IMR-90 (cell line): ENCODE measurements around the gene DGKQ. TPM values are rescaled to one million over a fixed set of nuclear protein-coding genes. Genes with fewer than 3 reads are reported as not detected.

Experiments used
- ATAC-seq: fragments of 200-7000 bp; cut with Tn5 transposase; 2 replicates; pipeline ENCODE4 v1.9.1; 2020; ENCODE audit warnings: low read depth, mild to moderate bottlenecking, moderate library complexity
- BruUV-seq: library from RNA; stranded (reverse); fragments of 400-500 nt; replicated peaks from 2 replicates; lab custom pipeline; 2021; lab: Mats Ljungman, UMichigan
- CTCF ChIA-PET: fragments of 300-600 bp; formaldehyde crosslinking; extraction: SDS; loops from one replicate; lab custom pipeline; 2021; ENCODE audit warnings: antibody characterized with exemption; lab: Yijun Ruan, JAX
- POLR2A ChIA-PET: fragments of 300-600 bp; sonication (Branson Sonifier 250); formaldehyde crosslinking; loops from one replicate; lab custom pipeline; 2022; ENCODE audit warnings: antibody characterized with exemption; ENCODE audit not compliant: unreplicated experiment; lab: Charles Lee
- DNase-seq: peaks from one replicate; pipeline ENCODE4 v3.0.0; 2013
- H2AFZ ChIP-seq: replicated peaks from 2 replicates; pipeline ENCODE3; 2013; ENCODE audit warnings: low read length, mild to moderate bottlenecking; ENCODE audit not compliant: poor library complexity
- H2AK5ac ChIP-seq: 2 replicates; pipeline ENCODE4 v1.6.1; 2013; ENCODE audit warnings: low read depth, low read length, inconsistent platforms
- H2AK9ac ChIP-seq: replicated peaks from 2 replicates; pipeline ENCODE3; 2013; ENCODE audit warnings: mild to moderate bottlenecking, low read depth, low read length, moderate library complexity; ENCODE audit not compliant: poor library complexity
- H2BK120ac ChIP-seq: 2 replicates; pipeline ENCODE4 v1.6.1; 2013; ENCODE audit warnings: low read depth, low read length, inconsistent platforms
- H2BK15ac ChIP-seq: 3 replicates; pipeline ENCODE4 v1.6.1; 2013; ENCODE audit warnings: low read depth, low read length, inconsistent platforms
- H2BK20ac ChIP-seq: 2 replicates; pipeline ENCODE4 v1.6.1; 2013; ENCODE audit warnings: low read depth, mild to moderate bottlenecking, inconsistent platforms, low read length, moderate library complexity
- H2BK5ac ChIP-seq: 2 replicates; pipeline ENCODE4 v1.6.1; 2013; ENCODE audit warnings: mild to moderate bottlenecking, low read depth, low read length, inconsistent platforms; ENCODE audit not compliant: poor library complexity, severe bottlenecking
- H3K14ac ChIP-seq: replicated peaks from 2 replicates; pipeline ENCODE4 v1.6.1; 2013; ENCODE audit warnings: low read depth, low read length, inconsistent platforms
- H3K18ac ChIP-seq: 2 replicates; pipeline ENCODE4 v1.6.1; 2013; ENCODE audit warnings: low read depth, low read length, control low read depth
- H3K23ac ChIP-seq: 2 replicates; pipeline ENCODE4 v1.6.1; 2013; ENCODE audit warnings: low read depth, low read length, inconsistent platforms
- H3K27ac ChIP-seq: 2 replicates; pipeline ENCODE4 v1.5.1; 2013; ENCODE audit warnings: mild to moderate bottlenecking, control low read depth, low read length; ENCODE audit not compliant: insufficient read depth
- H3K27me3 ChIP-seq: 2 replicates; pipeline ENCODE4 v1.6.1; 2013; ENCODE audit warnings: low read length; ENCODE audit not compliant: control insufficient read depth, insufficient read depth
- H3K36me3 ChIP-seq: 2 replicates; pipeline ENCODE4 v1.6.1; 2013; ENCODE audit warnings: low read length, mixed read lengths; ENCODE audit not compliant: control insufficient read depth, insufficient read depth
- H3K4ac ChIP-seq: 2 replicates; pipeline ENCODE4 v1.6.1; 2013; ENCODE audit warnings: low read depth, low read length, inconsistent platforms
- H3K4me1 ChIP-seq: 2 replicates; pipeline ENCODE4 v1.6.1; 2013; ENCODE audit warnings: low read length, mixed read lengths; ENCODE audit not compliant: control insufficient read depth, insufficient read depth
- H3K4me2 ChIP-seq: 2 replicates; pipeline ENCODE4 v1.6.1; 2013; ENCODE audit warnings: low read depth, mild to moderate bottlenecking, control low read depth, low read length, moderate library complexity
- H3K4me3 ChIP-seq: 2 replicates; pipeline ENCODE4 v1.5.1; 2013; ENCODE audit warnings: low read depth, mild to moderate bottlenecking, control low read depth, low read length, moderate library complexity; ENCODE audit not compliant: insufficient read depth
- H3K56ac ChIP-seq: 2 replicates; pipeline ENCODE4 v1.6.1; 2013; ENCODE audit warnings: low read length, inconsistent platforms; ENCODE audit not compliant: insufficient read depth; ENCODE audit errors: extremely low read depth
- H3K79me1 ChIP-seq, 2 experiments: 2 replicates each; pipeline ENCODE4 v1.6.1; 2013; ENCODE audit warnings: low read length in 2 of 2, inconsistent platforms in 1 of 2, low read depth in 1 of 2
- H3K9ac ChIP-seq: 2 replicates; pipeline ENCODE4 v1.6.1; 2013; ENCODE audit warnings: low read depth, low read length, control low read depth
- H3K9me1 ChIP-seq: 2 replicates; pipeline ENCODE4 v1.6.1; 2013; ENCODE audit warnings: low read length, inconsistent platforms; ENCODE audit not compliant: insufficient read depth
- H3K9me3 ChIP-seq: 2 replicates; pipeline ENCODE4 v1.6.1; 2013; ENCODE audit warnings: low read length; ENCODE audit not compliant: control insufficient read depth, insufficient read depth
- H4K20me1 ChIP-seq: 2 replicates; pipeline ENCODE4 v1.6.1; 2013; ENCODE audit warnings: low read length, inconsistent platforms; ENCODE audit not compliant: insufficient read depth
- H4K5ac ChIP-seq: 2 replicates; pipeline ENCODE4 v1.6.1; 2013; ENCODE audit warnings: mild to moderate bottlenecking, low read depth, low read length, control low read depth
- H4K8ac ChIP-seq, 2 experiments: 2 replicates each; pipeline ENCODE4 v1.6.1; 2013; ENCODE audit warnings: low read depth in 2 of 2, low read length in 2 of 2, control low read depth in 1 of 2, inconsistent platforms in 1 of 2
- H4K91ac ChIP-seq: 2 replicates; pipeline ENCODE4 v1.6.1; 2013; ENCODE audit warnings: low read depth, low read length, inconsistent platforms; ENCODE audit not compliant: insufficient read depth
- POLR2A ChIP-seq: IDR thresholded peaks from 2 replicates; pipeline ENCODE4 v1.6.1; 2012; ENCODE audit warnings: mild to moderate bottlenecking, low read depth, low read length
- RCOR1 ChIP-seq: IDR thresholded peaks from 2 replicates; pipeline ENCODE4 v1.6.1; 2012; ENCODE audit warnings: mild to moderate bottlenecking, low read length, improper control_type of control experiment; ENCODE audit not compliant: insufficient replicate concordance
- WGBS, 2 experiments: methylation state at CpG; one replicate each; pipeline versions ENCODE4 v1.1.5 to v1.1.7; 2013; ENCODE audit warnings: missing lambda C conversion rate in 2 of 2; ENCODE audit not compliant: insufficient read length in 1 of 2; ENCODE audit errors: extremely low coverage in 2 of 2; 5-methylcytosine and 5-hydroxymethylcytosine counted together
- dilution Hi-C: fragments of 300-500 bp; cut with HindIII; formaldehyde crosslinking; loops from one replicate; pipeline ENCODE4 v1.14.3; 2018; ENCODE audit warnings: low sequenced_read_pairs; ENCODE audit not compliant: unreplicated experiment
- in situ Hi-C: fragments of 300-500 bp; cut with MboI; formaldehyde crosslinking; loops from 3 replicates; pipeline ENCODE4 v1.14.3; 2019; ENCODE audit warnings: low sequenced_read_pairs, inconsistent platforms, mixed read lengths
- intact Hi-C: fragments of 100-400 bp; cut with micrococcal nuclease; formaldehyde crosslinking; loops from 2 replicates; pipeline ENCODE4 v1.10.0; 2022
- polyA plus RNA-seq, 3 experiments: library from polyadenylated mRNA; depleted of rRNA; stranded (reverse); fragments of >200 nt; gene quantifications; 2 replicates each; pipeline ENCODE4 v1.2.3, GENCODE V29; 2012; ENCODE audit warnings: low replicate concordance in 1 of 3
- total RNA-seq: library from RNA; depleted of rRNA; stranded (reverse); fragments of >200 nt; gene quantifications from 2 replicates; pipeline ENCODE4 v1.2.3, GENCODE V29; 2012

Gene DGKQ
- total and polyA plus RNA-seq, 2 of the 4 experiments (the other 2 are of a cell fraction) = 4.3 to 15.6 TPM

GRCh38 chr4:917466-917865 lies 55.9 kb downstream of the DGKQ start:
- Histone ChIP-seq H4K91ac (no peak overlapping the region), H2BK120ac (no peak overlapping the region), H3K4me3 (no peak overlapping the region), H3K4ac (no peak overlapping the region), H3K79me1 (peaks cover 15 to 72% of the 10 kb centered on the region in 2 experiments), H3K27me3 (no peaks in the 10 kb centered on the region), H2BK15ac (no peak overlapping the region), H3K36me3 (peaks cover 6% of the 10 kb centered on the region), H4K8ac (no peak overlapping the region), H3K4me1 (no peaks in the 10 kb centered on the region), H3K27ac (no peak overlapping the region), H3K56ac (no peak overlapping the region), H3K9me1 (peaks cover 8% of the 10 kb centered on the region; the same call in 1 of the 2 replicates), H2AK5ac (no peak overlapping the region), H3K4me2 (no peak overlapping the region), H4K5ac (no peak overlapping the region), H4K20me1 (peaks cover 89% of the 10 kb centered on the region), H2BK20ac (no peak overlapping the region), H2BK5ac (no peak overlapping the region), H3K23ac (no peak overlapping the region), H3K9ac (no peak overlapping the region), H3K9me3 (no peaks in the 10 kb centered on the region), H2AK9ac (no peak overlapping the region), H3K14ac (no peak overlapping the region), H3K18ac (no peak overlapping the region), H2AFZ (no peak overlapping the region)
- in situ Hi-C loops (no loop called here), dilution Hi-C loops (no loop called here), intact Hi-C loops (no loop called here)
- WGBS, 2 experiments = no CpG with 5 or more reads among the region's 7 CpGs
- ChIA-PET CTCF (no interaction called here), POLR2A (no interaction called here)
- TF ChIP-seq RCOR1 (no peak), POLR2A (no peak)
- ATAC-seq (no peak), DNase-seq (no peak)
- BruUV-seq = no TSS peak
